Liver (tissue), 9 donors: Measurements from ENCODE around the gene WASF1. TPM values are rescaled to one million over a fixed set of nuclear protein-coding genes. Genes with fewer than 3 reads are reported as not detected.

ENCODE experiments used
- DNase-seq: peaks from one replicate; pipeline ENCODE4 v3.0.0-alpha.2; 2017; ENCODE audit warnings: low spot score
- H3K27ac ChIP-seq, 2 donors: one replicate each; pipeline ENCODE4 v1.7.0; 2013; ENCODE audit warnings: inconsistent platforms in 2 of 2, low read length in 2 of 2, control low read depth in 1 of 2, low read depth in 1 of 2, mild to moderate bottlenecking in 1 of 2
- H3K27me3 ChIP-seq, 4 donors: one replicate each; pipeline versions ENCODE4 v1.6.1 to v1.7.0; 2013; ENCODE audit warnings: low read length in 3 of 4, inconsistent platforms in 1 of 4, mild to moderate bottlenecking in 1 of 4, moderate library complexity in 1 of 4; ENCODE audit not compliant: control insufficient read depth in 4 of 4, insufficient read depth in 4 of 4
- H3K36me3 ChIP-seq, 4 donors: one replicate each; pipeline versions ENCODE4 v1.6.1 to v1.7.0; 2013; ENCODE audit warnings: low read length in 3 of 4, mild to moderate bottlenecking in 3 of 4, low read depth in 1 of 4, moderate library complexity in 1 of 4; ENCODE audit not compliant: control insufficient read depth in 4 of 4, insufficient read depth in 3 of 4
- H3K4me1 ChIP-seq, 4 donors: one replicate each; pipeline versions ENCODE4 v1.6.1 to v1.7.0; 2013; ENCODE audit warnings: low read length in 3 of 4, mild to moderate bottlenecking in 3 of 4, moderate library complexity in 1 of 4; ENCODE audit not compliant: control insufficient read depth in 4 of 4, insufficient read depth in 4 of 4
- H3K4me3 ChIP-seq, 3 donors: one replicate each; pipeline versions ENCODE4 v1.6.1 to v1.7.0; 2013; ENCODE audit warnings: low read length in 3 of 3, control low read depth in 1 of 3, low read depth in 1 of 3, mild to moderate bottlenecking in 1 of 3
- H3K9ac ChIP-seq, 2 donors: one replicate each; pipeline ENCODE4 v1.7.0; 2013; ENCODE audit warnings: low read length in 2 of 2, mild to moderate bottlenecking in 2 of 2, moderate library complexity in 2 of 2, control low read depth in 1 of 2, low read depth in 1 of 2
- H3K9me3 ChIP-seq, 4 donors: one replicate each; pipeline versions ENCODE4 v1.6.1 to v1.7.0; 2013; ENCODE audit warnings: low read length in 3 of 4; ENCODE audit not compliant: control insufficient read depth in 4 of 4
- EGR1 ChIP-seq, 2 donors: IDR thresholded peaks; 2 replicates each; pipeline ENCODE4 v1.6.1; 2016 to 2018; ENCODE audit warnings: antibody characterized with exemption in 2 of 2, low read depth in 2 of 2
- FOXA1 ChIP-seq: IDR thresholded peaks from 2 replicates; pipeline ENCODE4 v1.6.1; 2016; ENCODE audit warnings: antibody characterized with exemption
- FOXA2 ChIP-seq: IDR thresholded peaks from 2 replicates; pipeline ENCODE4 v1.6.1; 2016; ENCODE audit warnings: antibody characterized with exemption
- GABPA ChIP-seq, 2 donors: IDR thresholded peaks in 1 of 2; conservative IDR thresholded peaks in 1 of 2; 2 replicates each; pipeline ENCODE4 v1.6.1; 2016; ENCODE audit warnings: antibody characterized with exemption in 2 of 2, mild to moderate bottlenecking in 1 of 2, moderate library complexity in 1 of 2
- HNF4A ChIP-seq, 2 donors: conservative IDR thresholded peaks; 2 replicates each; pipeline ENCODE4 v1.6.1; 2016; ENCODE audit warnings: antibody characterized with exemption in 2 of 2, mild to moderate bottlenecking in 2 of 2
- HNF4G ChIP-seq: IDR thresholded peaks from 2 replicates; pipeline ENCODE4 v1.6.1; 2016; ENCODE audit warnings: antibody characterized with exemption
- JUND ChIP-seq, 2 donors: IDR thresholded peaks; 2 replicates each; pipeline ENCODE4 v1.6.1; 2016; ENCODE audit warnings: antibody characterized with exemption in 2 of 2
- NR2F2 ChIP-seq: IDR thresholded peaks from 2 replicates; pipeline ENCODE4 v1.6.1; 2016; ENCODE audit warnings: antibody characterized with exemption
- RAD21 ChIP-seq, 2 donors: IDR thresholded peaks; 2 replicates each; pipeline ENCODE4 v1.6.1; 2016; ENCODE audit warnings: antibody characterized with exemption in 2 of 2, mild to moderate bottlenecking in 2 of 2
- RXRA ChIP-seq, 2 donors: IDR thresholded peaks; 2 replicates each; pipeline ENCODE4 v1.6.1; 2017 to 2018; ENCODE audit warnings: antibody characterized with exemption in 2 of 2, mild to moderate bottlenecking in 1 of 2
- SP1 ChIP-seq: IDR thresholded peaks from 2 replicates; pipeline ENCODE4 v1.6.1; 2018; ENCODE audit warnings: antibody characterized with exemption, mild to moderate bottlenecking
- TAF1 ChIP-seq: conservative IDR thresholded peaks from 2 replicates; pipeline ENCODE4 v1.6.1; 2016; ENCODE audit warnings: antibody characterized with exemption, mild to moderate bottlenecking
- YY1 ChIP-seq: IDR thresholded peaks from 2 replicates; pipeline ENCODE4 v1.6.1; 2016; ENCODE audit warnings: antibody characterized with exemption, mild to moderate bottlenecking
- WGBS: extraction: QIAGEN DNeasy Blood & Tissue Kit; methylation state at CpG from one replicate; pipeline ENCODE4 v1.1.7; 2013; 5-methylcytosine and 5-hydroxymethylcytosine counted together
- polyA plus RNA-seq, 2 donors: library from polyadenylated mRNA; stranded (reverse) in 1 of 2; unstranded in 1 of 2; fragments of 200-250 nt in 1 of 2; fragments of >200 nt in 1 of 2; fragmentation: Nextera tagmentation in 1 of 2; extraction: Ambion mirVana in 1 of 2; gene quantifications; one replicate each; pipeline versions ENCODE4 v1.2.1 to v1.2.3, GENCODE V29; 2013 to 2015
- total RNA-seq, 2 donors: library from RNA; depleted of rRNA; stranded (reverse); fragments of >200 nt; gene quantifications; one replicate each; pipeline ENCODE4 v1.2.3, GENCODE V29; 2014
- TF ChIP-seq, protein P1 (sequence below): fragments of 150-350 bp; IDR thresholded peaks from 2 replicates; pipeline ENCODE4 v1.5.1; 2017; ENCODE audit warnings: improper control_type of control experiment, low read depth, low read length; ENCODE audit not compliant: missing input control
- TF ChIP-seq, protein P2 (sequence below): IDR thresholded peaks from 2 replicates; pipeline ENCODE4 v1.6.1; 2016; ENCODE audit warnings: antibody characterized with exemption
- TF ChIP-seq, protein P3 (sequence below): IDR thresholded peaks from 2 replicates; pipeline ENCODE4 v1.6.1; 2016; ENCODE audit warnings: antibody characterized with exemption, mild to moderate bottlenecking
- TF ChIP-seq, protein P4 (sequence below): IDR thresholded peaks from 2 replicates; pipeline ENCODE4 v1.6.1; 2016; ENCODE audit warnings: antibody characterized with exemption
- TF ChIP-seq, protein P5 (sequence below): IDR thresholded peaks from 2 replicates; pipeline ENCODE4 v1.6.1; 2016; ENCODE audit warnings: antibody characterized with exemption
- donor health status: healthy.
- donor health status: healthy.
- donor health status: healthy.
- donor health status: healthy.
- donor health status: healthy.

Gene WASF1
- total and polyA plus RNA-seq, 4 donors, result 3.2 to 5.5 (median 3.4) TPM

DNA sequence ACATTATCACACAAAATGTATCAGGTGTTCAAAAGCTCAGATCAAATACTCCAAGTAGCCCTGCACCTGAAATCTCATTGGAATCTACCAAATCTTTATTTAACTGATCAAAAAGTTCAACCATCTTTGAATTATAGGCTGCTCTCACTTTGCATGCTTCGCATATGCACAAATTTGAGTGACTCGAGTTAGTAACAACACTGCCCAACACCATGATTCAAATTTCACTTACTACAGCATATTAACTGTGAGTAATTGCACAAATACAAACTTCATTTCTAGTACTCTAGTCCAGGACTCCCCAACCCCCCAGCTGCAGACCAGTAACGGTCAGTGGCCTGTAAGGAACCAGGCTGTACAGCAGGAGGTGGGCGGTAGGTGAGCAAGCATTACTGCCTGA is 51.1 kb downstream of the WASF1 start:
- no peak for DNase-seq
- Histone ChIP-seq H3K9ac (no peak overlapping the region), H3K27ac (no peak overlapping the region), H3K27me3 (no peaks in the 10 kb centered on the region), H3K4me3 (no peak overlapping the region), H3K36me3 (peaks cover 0 to 2% (median 0%) of the 10 kb centered on the region in 4 donors), H3K4me1 (peaks cover 0 to 2% (median 0%) of the 10 kb centered on the region in 4 donors), H3K9me3 (peaks cover 0 to 1% (median 0%) of the 10 kb centered on the region in 4 donors)
- 93% methylated on average over 4 of the region's 4 CpGs for WGBS
- TF ChIP-seq GABPA (IDR thresholded peaks at IDR 0.05 in 1 of 2, conservative IDR thresholded peaks at IDR 0.05 in 1 of 2), result no peak
- TF ChIP-seq RAD21 (IDR thresholded peaks at IDR 0.05), result no peak
- TF ChIP-seq YY1, result no peak
- no peak for TF ChIP-seq JUND (IDR thresholded peaks at IDR 0.05)
- TF ChIP-seq, protein P1, sequence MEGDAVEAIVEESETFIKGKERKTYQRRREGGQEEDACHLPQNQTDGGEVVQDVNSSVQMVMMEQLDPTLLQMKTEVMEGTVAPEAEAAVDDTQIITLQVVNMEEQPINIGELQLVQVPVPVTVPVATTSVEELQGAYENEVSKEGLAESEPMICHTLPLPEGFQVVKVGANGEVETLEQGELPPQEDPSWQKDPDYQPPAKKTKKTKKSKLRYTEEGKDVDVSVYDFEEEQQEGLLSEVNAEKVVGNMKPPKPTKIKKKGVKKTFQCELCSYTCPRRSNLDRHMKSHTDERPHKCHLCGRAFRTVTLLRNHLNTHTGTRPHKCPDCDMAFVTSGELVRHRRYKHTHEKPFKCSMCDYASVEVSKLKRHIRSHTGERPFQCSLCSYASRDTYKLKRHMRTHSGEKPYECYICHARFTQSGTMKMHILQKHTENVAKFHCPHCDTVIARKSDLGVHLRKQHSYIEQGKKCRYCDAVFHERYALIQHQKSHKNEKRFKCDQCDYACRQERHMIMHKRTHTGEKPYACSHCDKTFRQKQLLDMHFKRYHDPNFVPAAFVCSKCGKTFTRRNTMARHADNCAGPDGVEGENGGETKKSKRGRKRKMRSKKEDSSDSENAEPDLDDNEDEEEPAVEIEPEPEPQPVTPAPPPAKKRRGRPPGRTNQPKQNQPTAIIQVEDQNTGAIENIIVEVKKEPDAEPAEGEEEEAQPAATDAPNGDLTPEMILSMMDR, result no peak
- TF ChIP-seq SP1, result no peak
- no peak for TF ChIP-seq HNF4G
- TF ChIP-seq, protein P2, sequence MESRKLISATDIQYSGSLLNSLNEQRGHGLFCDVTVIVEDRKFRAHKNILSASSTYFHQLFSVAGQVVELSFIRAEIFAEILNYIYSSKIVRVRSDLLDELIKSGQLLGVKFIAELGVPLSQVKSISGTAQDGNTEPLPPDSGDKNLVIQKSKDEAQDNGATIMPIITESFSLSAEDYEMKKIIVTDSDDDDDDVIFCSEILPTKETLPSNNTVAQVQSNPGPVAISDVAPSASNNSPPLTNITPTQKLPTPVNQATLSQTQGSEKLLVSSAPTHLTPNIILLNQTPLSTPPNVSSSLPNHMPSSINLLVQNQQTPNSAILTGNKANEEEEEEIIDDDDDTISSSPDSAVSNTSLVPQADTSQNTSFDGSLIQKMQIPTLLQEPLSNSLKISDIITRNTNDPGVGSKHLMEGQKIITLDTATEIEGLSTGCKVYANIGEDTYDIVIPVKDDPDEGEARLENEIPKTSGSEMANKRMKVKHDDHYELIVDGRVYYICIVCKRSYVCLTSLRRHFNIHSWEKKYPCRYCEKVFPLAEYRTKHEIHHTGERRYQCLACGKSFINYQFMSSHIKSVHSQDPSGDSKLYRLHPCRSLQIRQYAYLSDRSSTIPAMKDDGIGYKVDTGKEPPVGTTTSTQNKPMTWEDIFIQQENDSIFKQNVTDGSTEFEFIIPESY, result no peak
- TF ChIP-seq EGR1 (IDR thresholded peaks at IDR 0.05; ENCODE audit: low read depth in 2 of 2), result no peak
- TF ChIP-seq, protein P3, sequence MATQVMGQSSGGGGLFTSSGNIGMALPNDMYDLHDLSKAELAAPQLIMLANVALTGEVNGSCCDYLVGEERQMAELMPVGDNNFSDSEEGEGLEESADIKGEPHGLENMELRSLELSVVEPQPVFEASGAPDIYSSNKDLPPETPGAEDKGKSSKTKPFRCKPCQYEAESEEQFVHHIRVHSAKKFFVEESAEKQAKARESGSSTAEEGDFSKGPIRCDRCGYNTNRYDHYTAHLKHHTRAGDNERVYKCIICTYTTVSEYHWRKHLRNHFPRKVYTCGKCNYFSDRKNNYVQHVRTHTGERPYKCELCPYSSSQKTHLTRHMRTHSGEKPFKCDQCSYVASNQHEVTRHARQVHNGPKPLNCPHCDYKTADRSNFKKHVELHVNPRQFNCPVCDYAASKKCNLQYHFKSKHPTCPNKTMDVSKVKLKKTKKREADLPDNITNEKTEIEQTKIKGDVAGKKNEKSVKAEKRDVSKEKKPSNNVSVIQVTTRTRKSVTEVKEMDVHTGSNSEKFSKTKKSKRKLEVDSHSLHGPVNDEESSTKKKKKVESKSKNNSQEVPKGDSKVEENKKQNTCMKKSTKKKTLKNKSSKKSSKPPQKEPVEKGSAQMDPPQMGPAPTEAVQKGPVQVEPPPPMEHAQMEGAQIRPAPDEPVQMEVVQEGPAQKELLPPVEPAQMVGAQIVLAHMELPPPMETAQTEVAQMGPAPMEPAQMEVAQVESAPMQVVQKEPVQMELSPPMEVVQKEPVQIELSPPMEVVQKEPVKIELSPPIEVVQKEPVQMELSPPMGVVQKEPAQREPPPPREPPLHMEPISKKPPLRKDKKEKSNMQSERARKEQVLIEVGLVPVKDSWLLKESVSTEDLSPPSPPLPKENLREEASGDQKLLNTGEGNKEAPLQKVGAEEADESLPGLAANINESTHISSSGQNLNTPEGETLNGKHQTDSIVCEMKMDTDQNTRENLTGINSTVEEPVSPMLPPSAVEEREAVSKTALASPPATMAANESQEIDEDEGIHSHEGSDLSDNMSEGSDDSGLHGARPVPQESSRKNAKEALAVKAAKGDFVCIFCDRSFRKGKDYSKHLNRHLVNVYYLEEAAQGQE, result no peak
- no peak for TF ChIP-seq NR2F2
- TF ChIP-seq RXRA (IDR thresholded peaks at IDR 0.05), result no peak
- TF ChIP-seq FOXA1, result no peak
- TF ChIP-seq HNF4A (conservative IDR thresholded peaks at IDR 0.05), result no peak
- TF ChIP-seq, protein P4, sequence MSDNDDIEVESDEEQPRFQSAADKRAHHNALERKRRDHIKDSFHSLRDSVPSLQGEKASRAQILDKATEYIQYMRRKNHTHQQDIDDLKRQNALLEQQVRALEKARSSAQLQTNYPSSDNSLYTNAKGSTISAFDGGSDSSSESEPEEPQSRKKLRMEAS, result no peak
- no peak for TF ChIP-seq TAF1
- TF ChIP-seq FOXA2, result no peak
- TF ChIP-seq, protein P5, sequence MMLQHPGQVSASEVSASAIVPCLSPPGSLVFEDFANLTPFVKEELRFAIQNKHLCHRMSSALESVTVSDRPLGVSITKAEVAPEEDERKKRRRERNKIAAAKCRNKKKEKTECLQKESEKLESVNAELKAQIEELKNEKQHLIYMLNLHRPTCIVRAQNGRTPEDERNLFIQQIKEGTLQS, result no peak
